ENCODE results near the gene ERN1.
A peak's percentile ranks its signal among the peaks of the same experiment; 100 is the strongest.

ERN1 gene

GRCh38 chr17:64064331-64064730 is 65.6 kb downstream of the ERN1 start:
- Histone ChIP-seq H3K9ac (ENCODE audit: low read depth, low read length) (no peak overlapping the region), H3K4me1 (ENCODE audit: insufficient read depth, low read length) (peaks cover 16% of the 10 kb centered on the region), H2AFZ (ENCODE audit: low read depth, low read length) (no peak overlapping the region), H3K4me3 (ENCODE audit: low read depth in 1 of 2, low read length in 2 of 2) (no peak overlapping the region), H3K9me3 (ENCODE audit: insufficient read depth, low read length, severe bottlenecking) (peaks cover 8% of the 10 kb centered on the region), H3K27me3 (ENCODE audit: insufficient read depth, low read length, poor library complexity) (no peaks in the 10 kb centered on the region), H3K79me2 (ENCODE audit: insufficient read depth, low read length) (no peaks in the 10 kb centered on the region), H4K20me1 (ENCODE audit: insufficient read depth, low read length) (no peaks in the 10 kb centered on the region), H3K36me3 (ENCODE audit: insufficient read depth, low read length) (peaks cover 14% of the 10 kb centered on the region), H3K27ac (ENCODE audit: low read length) (no peak overlapping the region), H3K4me2 (ENCODE audit: insufficient read depth, low read length) (no peak overlapping the region)
- ATAC-seq (ENCODE audit: insufficient read depth, low read depth) = no peak
- DNase-seq = no peak
- TF ChIP-seq EZH2 (IDR thresholded peaks at IDR 0.05; ENCODE audit: borderline replicate concordance, low read depth, low read length, severe bottlenecking) (no peak), CTCF (IDR thresholded peaks at IDR 0.05; ENCODE audit: borderline replicate concordance, extremely low read depth, low read length, poor library complexity, severe bottlenecking) (no peak)

GRCh38 chr17:64063766-64064224 is 66.1 kb downstream of the ERN1 start:
- peaks cover 9% of the 10 kb centered on the region for H3K36me3 ChIP-seq (ENCODE audit: insufficient read depth, low read length)
- no peak overlapping the region for H3K27ac ChIP-seq (ENCODE audit: low read length)
- H3K27me3 ChIP-seq (ENCODE audit: insufficient read depth, low read length, poor library complexity) = no peaks in the 10 kb centered on the region
- no peak overlapping the region for H3K9ac ChIP-seq (ENCODE audit: low read depth, low read length)
- no peak overlapping the region for H2AFZ ChIP-seq (ENCODE audit: low read depth, low read length)
- no peak overlapping the region for H3K4me3 ChIP-seq (ENCODE audit: low read depth in 1 of 2, low read length in 2 of 2)
- DNase-seq = peak; percentile 50
- no peaks in the 10 kb centered on the region for H4K20me1 ChIP-seq (ENCODE audit: insufficient read depth, low read length)
- H3K79me2 ChIP-seq (ENCODE audit: insufficient read depth, low read length) = no peaks in the 10 kb centered on the region
- peaks cover 3% of the 10 kb centered on the region for H3K9me3 ChIP-seq (ENCODE audit: insufficient read depth, low read length, severe bottlenecking)
- peaks cover 16% of the 10 kb centered on the region for H3K4me1 ChIP-seq (ENCODE audit: insufficient read depth, low read length)
- TF ChIP-seq EZH2 (IDR thresholded peaks at IDR 0.05; ENCODE audit: borderline replicate concordance, low read depth, low read length, severe bottlenecking) = no peak
- TF ChIP-seq CTCF (IDR thresholded peaks at IDR 0.05; ENCODE audit: borderline replicate concordance, extremely low read depth, low read length, poor library complexity, severe bottlenecking) = peak; percentile 66
- ATAC-seq (ENCODE audit: insufficient read depth, low read depth) = peak; percentile 72; the same call in 2 of the 3 replicates
- H3K4me2 ChIP-seq (ENCODE audit: insufficient read depth, low read length) = no peak overlapping the region

GRCh38 chr17:64063088-64063487 is 66.9 kb downstream of the ERN1 start:
- DNase-seq = no peak
- Histone ChIP-seq H3K9me3 (ENCODE audit: insufficient read depth, low read length, severe bottlenecking) (no peaks in the 10 kb centered on the region), H3K9ac (ENCODE audit: low read depth, low read length) (no peak overlapping the region), H3K27ac (ENCODE audit: low read length) (no peak overlapping the region), H3K27me3 (ENCODE audit: insufficient read depth, low read length, poor library complexity) (no peaks in the 10 kb centered on the region), H3K4me2 (ENCODE audit: insufficient read depth, low read length) (no peak overlapping the region), H3K4me3 (ENCODE audit: low read depth in 1 of 2, low read length in 2 of 2) (no peak overlapping the region), H3K36me3 (ENCODE audit: insufficient read depth, low read length) (peaks cover 2% of the 10 kb centered on the region), H2AFZ (ENCODE audit: low read depth, low read length) (no peak overlapping the region), H3K79me2 (ENCODE audit: insufficient read depth, low read length) (no peaks in the 10 kb centered on the region), H4K20me1 (ENCODE audit: insufficient read depth, low read length) (no peaks in the 10 kb centered on the region), H3K4me1 (ENCODE audit: insufficient read depth, low read length) (peaks cover 16% of the 10 kb centered on the region)
- TF ChIP-seq EZH2 (IDR thresholded peaks at IDR 0.05; ENCODE audit: borderline replicate concordance, low read depth, low read length, severe bottlenecking) (no peak), CTCF (IDR thresholded peaks at IDR 0.05; ENCODE audit: borderline replicate concordance, extremely low read depth, low read length, poor library complexity, severe bottlenecking) (no peak)
- no peak for ATAC-seq (ENCODE audit: insufficient read depth, low read depth)

Measured in DND-41 (cell line).